HepG2 (cell line): ENCODE results near the gene UBE2R2. TPM values are rescaled to one million over a fixed set of nuclear protein-coding genes. Genes with fewer than 3 reads are reported as not detected.

Source experiments
- ATAC-seq: fragments of 200-7000 bp; cut with Tn5 transposase; 3 replicates; pipeline ENCODE4 v1.9.1; 2020; ENCODE audit warnings: mild to moderate bottlenecking, moderate library complexity
- BruUV-seq: library from RNA; stranded (reverse); fragments of 400-500 nt; replicated peaks from 2 replicates; lab custom pipeline; 2021; lab: Mats Ljungman, UMichigan
- CTCF ChIA-PET: fragments of 300-600 bp; formaldehyde crosslinking; extraction: SDS; loops from one replicate; lab custom pipeline; 2021; ENCODE audit warnings: low total read pairs, inconsistent platforms, low intra/inter-chr PET ratio; lab: Yijun Ruan, JAX
- POLR2A ChIA-PET: fragments of 350-600 bp; sonication (Branson Sonifier 250); formaldehyde crosslinking; loops from one replicate; lab custom pipeline; 2020; ENCODE audit warnings: antibody characterized with exemption, inconsistent platforms; lab: Yijun Ruan, JAX
- DNase-seq: peaks from one replicate; pipeline ENCODE4 v3.0.0-alpha.2; 2015; ENCODE audit warnings: low spot score
- FAIRE-seq: peaks from 3 replicates; lab custom pipeline; 2011; peaks lifted over from hg19 to GRCh38; lab: Jason Lieb, UNC
- H2AFZ ChIP-seq: one replicate; pipeline ENCODE4 v1.6.1; 2011; ENCODE audit warnings: low read length, inconsistent platforms
- H3K27ac ChIP-seq: fragments of 300-600 bp; 3 replicates; pipeline ENCODE4 v1.8.0; 2011; ENCODE audit warnings: mixed run types, mild to moderate bottlenecking, mixed read lengths, low read length, inconsistent platforms; ENCODE audit not compliant: insufficient read depth; ENCODE audit errors: extremely low read length
- H3K27me3 ChIP-seq, 2 experiments: fragments of 200-600 bp in 1 of 2; 2 replicates in 1 of 2; 3 replicates in 1 of 2; pipeline versions ENCODE4 v1.6.0 to v1.8.0; 2011; ENCODE audit warnings: low read length in 2 of 2, mild to moderate bottlenecking in 2 of 2, moderate library complexity in 2 of 2, inconsistent platforms in 1 of 2; ENCODE audit not compliant: insufficient read depth in 2 of 2, control insufficient read depth in 1 of 2
- H3K36me3 ChIP-seq, 2 experiments: fragments of 200-600 bp in 1 of 2; replicated peaks in 1 of 2; 2 replicates in 1 of 2; 3 replicates in 1 of 2; pipeline versions ENCODE4 v1.5.1 to v1.8.0; 2011; ENCODE audit warnings: low read length in 2 of 2, inconsistent platforms in 1 of 2; ENCODE audit not compliant: insufficient read depth in 2 of 2, control insufficient read depth in 1 of 2
- H3K4me1 ChIP-seq: 2 replicates; pipeline ENCODE4 v1.5.1; 2012; ENCODE audit warnings: low read length, inconsistent platforms; ENCODE audit not compliant: insufficient read depth
- H3K4me2 ChIP-seq: 2 replicates; pipeline ENCODE4 v1.6.0; 2011; ENCODE audit warnings: low read depth, low read length, inconsistent platforms
- H3K4me3 ChIP-seq, 3 experiments: fragments of 200-600 bp in 1 of 3; sonication (generic), shearing (Covaris generic) in 1 of 3; replicated peaks in 1 of 3; 2 replicates each; pipeline ENCODE4 v1.5.1; 2011 to 2016; ENCODE audit warnings: low read length in 3 of 3, inconsistent platforms in 2 of 3, low read depth in 2 of 3, mild to moderate bottlenecking in 2 of 3, control low read depth in 1 of 3, mixed read lengths in 1 of 3; ENCODE audit not compliant: insufficient read depth in 1 of 3
- H3K79me2 ChIP-seq: one replicate; pipeline ENCODE4 v1.6.1; 2011; ENCODE audit warnings: low read length, inconsistent platforms; ENCODE audit not compliant: insufficient read depth
- H3K9ac ChIP-seq: 2 replicates; pipeline ENCODE4 v1.6.0; 2011; ENCODE audit warnings: mild to moderate bottlenecking, low read depth, low read length, inconsistent platforms; ENCODE audit not compliant: insufficient read depth
- H3K9me3 ChIP-seq: 2 replicates; pipeline ENCODE4 v1.5.1; 2012; ENCODE audit warnings: mild to moderate bottlenecking, low read length
- H4K20me1 ChIP-seq: 2 replicates; pipeline ENCODE4 v1.6.0; 2011; ENCODE audit warnings: inconsistent platforms, mild to moderate bottlenecking, low read length, moderate library complexity; ENCODE audit not compliant: insufficient read depth
- ATF5 ChIP-seq: sonication (generic); formaldehyde crosslinking; IDR thresholded peaks from 2 replicates; pipeline ENCODE4 v1.4.0; 2020; ENCODE audit warnings: mild to moderate bottlenecking, low read depth, missing genetic modification reagents
- CC2D1A ChIP-seq: sonication (generic); formaldehyde crosslinking; IDR thresholded peaks from 2 replicates; pipeline ENCODE4 v1.8.1; 2023; ENCODE audit warnings: mild to moderate bottlenecking, missing genetic modification reagents
- CEBPG ChIP-seq: IDR thresholded peaks from 2 replicates; pipeline ENCODE4 v1.6.1; 2016
- DMAP1 ChIP-seq: IDR thresholded peaks from 2 replicates; pipeline ENCODE4 v1.6.1; 2016
- FOXA3 ChIP-seq: IDR thresholded peaks from 2 replicates; pipeline ENCODE4 v1.6.1; 2016; ENCODE audit warnings: missing genetic modification reagents, missing compliant biosample characterization
- HNF4A ChIP-seq: sonication (generic); formaldehyde crosslinking; IDR thresholded peaks from 2 replicates; pipeline ENCODE4 v1.4.0; 2020; ENCODE audit warnings: missing genetic modification reagents
- IKZF4 ChIP-seq: sonication (generic); formaldehyde crosslinking; IDR thresholded peaks from 2 replicates; pipeline ENCODE4 v1.5.1; 2020; ENCODE audit warnings: borderline replicate concordance, mild to moderate bottlenecking, low read depth, missing genetic modification reagents; ENCODE audit errors: not compliant biosample characterization
- MAFK ChIP-seq, 2 experiments: IDR thresholded peaks in 1 of 2; conservative IDR thresholded peaks in 1 of 2; 2 replicates each; pipeline ENCODE4 v1.6.1; 2011; ENCODE audit warnings: improper control_type of control experiment in 2 of 2, low read length in 2 of 2
- NBN ChIP-seq: fragments of 450-650 bp; conservative IDR thresholded peaks from 2 replicates; pipeline ENCODE4 v1.6.1; 2017
- NFKBIZ ChIP-seq: IDR thresholded peaks from 2 replicates; pipeline ENCODE4 v1.6.1; 2018; ENCODE audit warnings: missing genetic modification reagents, missing compliant biosample characterization
- POGZ ChIP-seq: sonication (generic); formaldehyde crosslinking; IDR thresholded peaks from 2 replicates; pipeline ENCODE4 v1.4.0; 2020; ENCODE audit warnings: mild to moderate bottlenecking, missing genetic modification reagents
- SIN3B ChIP-seq: fragments of 150-350 bp; IDR thresholded peaks from 2 replicates; pipeline ENCODE4 v1.6.1; 2014; ENCODE audit warnings: low read length
- ZFP90 ChIP-seq: sonication (generic); formaldehyde crosslinking; IDR thresholded peaks from 2 replicates; pipeline ENCODE4 v1.8.0; 2022; ENCODE audit warnings: missing genetic modification reagents, mild to moderate bottlenecking, inconsistent platforms, borderline replicate concordance
- ZNF280B ChIP-seq: sonication (generic); formaldehyde crosslinking; IDR thresholded peaks from 2 replicates; pipeline ENCODE4 v1.5.0; 2020; ENCODE audit warnings: missing genetic modification reagents, mild to moderate bottlenecking, borderline replicate concordance
- ZNF547 ChIP-seq: sonication (generic); formaldehyde crosslinking; IDR thresholded peaks from 2 replicates; pipeline ENCODE4 v1.5.1; 2020; ENCODE audit warnings: mild to moderate bottlenecking, missing genetic modification reagents
- whole genome bisulfite sequencing: methylation state at CpG from one replicate; pipeline ENCODE4 v1.1.6; 2017; ENCODE audit warnings: low lambda C conversion rate; 5-methylcytosine and 5-hydroxymethylcytosine counted together
- in situ Hi-C: cut with HindIII; loops from 2 replicates; pipeline ENCODE4 v1.10.0; 2017; ENCODE audit warnings: low pct_unique_long_range_greater_than_20kb; ENCODE audit not compliant: extremely low pct_ligation_motif_present
- intact Hi-C: fragments of 100-400 bp; cut with micrococcal nuclease; formaldehyde crosslinking; loops from one replicate; pipeline ENCODE4 v1.10.0; 2022; ENCODE audit not compliant: unreplicated experiment
- polyA plus RNA-seq, 8 experiments: library from polyadenylated mRNA; depleted of rRNA in 3 of 8; stranded (reverse) in 7 of 8; unstranded in 1 of 8; fragments of >200 nt; fragmentation: Illumina TruSeq in 4 of 8; extraction: Trizol in 4 of 8; gene quantifications; 2 replicates each; pipeline versions ENCODE4 v1.2.1 to v1.2.3, GENCODE V29; 2011 to 2016; ENCODE audit warnings: low read depth in 4 of 8, missing spikeins in 1 of 8, mixed read lengths in 1 of 8; ENCODE audit not compliant: insufficient read depth in 1 of 8
- total RNA-seq, 5 experiments: library from RNA; depleted of rRNA; stranded (reverse); fragments of >200 nt; fragmentation: Illumina TruSeq; extraction: Trizol; gene quantifications; 2 replicates each; pipeline ENCODE4 v1.2.3, GENCODE V29; 2016; ENCODE audit warnings: low read depth in 1 of 5
- TF ChIP-seq, protein P1 (sequence below): sonication (generic); formaldehyde crosslinking; IDR thresholded peaks from 2 replicates; pipeline ENCODE4 v1.5.0; 2020; ENCODE audit warnings: mild to moderate bottlenecking, missing genetic modification reagents, moderate library complexity
- TF ChIP-seq, protein P2 (sequence below): sonication (generic); formaldehyde crosslinking; IDR thresholded peaks from 2 replicates; pipeline ENCODE4 v1.4.0; 2020; ENCODE audit warnings: missing genetic modification reagents
- TF ChIP-seq, protein P3 (sequence below): sonication (generic); formaldehyde crosslinking; IDR thresholded peaks from 2 replicates; pipeline ENCODE4 v1.8.0; 2022; ENCODE audit warnings: low read depth, missing genetic modification reagents

Gene UBE2R2
- total and polyA plus RNA-seq, 2 of the 13 experiments (the other 11 are each of a cell fraction or from before 2014, with no cell fraction given) = 14.8 to 20.9 TPM

- TF ChIP-seq DMAP1 (CRISPR knock-in tag) = no peak
- no peak for TF ChIP-seq ZNF280B (CRISPR knock-in tag)
- TF ChIP-seq ATF5 (CRISPR knock-in tag) = no peak
- TF ChIP-seq HNF4A (CRISPR knock-in tag) = no peak
- no peak for TF ChIP-seq IKZF4 (CRISPR knock-in tag)
- no peak for TF ChIP-seq POGZ
These were observed 34.4 kb upstream of the UBE2R2 start (continued) for GRCh38 chr9:33782395-33783152.

DNA sequence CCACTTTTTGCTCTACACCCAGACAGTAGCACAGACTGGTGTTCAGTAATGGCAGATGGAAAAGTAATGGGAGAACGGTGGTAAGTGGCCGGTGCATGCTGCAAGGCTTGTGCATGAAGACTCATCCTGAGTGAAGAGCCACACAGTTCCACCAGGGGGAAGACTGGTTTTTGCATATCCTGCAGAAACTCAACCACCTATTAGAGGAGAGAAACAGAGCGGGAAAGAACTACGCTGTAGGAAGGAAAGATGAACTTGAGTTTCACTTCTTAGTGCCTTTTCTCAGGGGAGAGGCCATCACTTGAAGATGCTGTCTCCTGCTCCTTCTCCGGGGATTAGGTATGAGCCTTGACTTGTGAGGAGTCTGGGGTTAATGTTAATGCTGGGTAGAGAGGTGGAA is 31.0 kb upstream of the UBE2R2 start:
- CTCF ChIA-PET = interaction anchor here (1.6 kb wide), 1 partner anchor 66 kb away, joined by 10 read pairs; no protein-coding TSS in a partner anchor
- H4K20me1 ChIP-seq = no peaks in the 10 kb centered on the region
- H3K36me3 ChIP-seq = no peaks in the 10 kb centered on the region
- in situ Hi-C loops = no loop called here
- H3K9ac ChIP-seq = no peak overlapping the region
- intact Hi-C loops = loop anchor here (1.0 kb wide), 1 partner anchor 66 kb away; no protein-coding TSS in a partner anchor
- FAIRE-seq (peak; percentile 92), ATAC-seq (peak; percentile 100), DNase-seq (peak; percentile 60)
- H3K79me2 ChIP-seq = no peaks in the 10 kb centered on the region
- H3K27ac ChIP-seq = no peak overlapping the region
- H3K4me2 ChIP-seq = peak overlapping the region; percentile 64
- no peaks in the 10 kb centered on the region for H3K9me3 ChIP-seq
- POLR2A ChIA-PET = no interaction called here
- 3% methylated on average over 5 of the region's 5 CpGs for WGBS
- H3K4me3 ChIP-seq = no peak overlapping the region; a peak in 1 of 6 replicates
- BruUV-seq = no TSS peak
- peak overlapping the region; percentile 25 for H2AFZ ChIP-seq
- H3K27me3 ChIP-seq = peaks cover 0 to 8% of the 10 kb centered on the region in 2 experiments; a peak in 1 of 5 replicates
- H3K4me1 ChIP-seq = peaks cover 10% of the 10 kb centered on the region
- TF ChIP-seq CC2D1A = no peak
- TF ChIP-seq FOXA3 (CRISPR knock-in tag) = no peak
- TF ChIP-seq, protein P1, sequence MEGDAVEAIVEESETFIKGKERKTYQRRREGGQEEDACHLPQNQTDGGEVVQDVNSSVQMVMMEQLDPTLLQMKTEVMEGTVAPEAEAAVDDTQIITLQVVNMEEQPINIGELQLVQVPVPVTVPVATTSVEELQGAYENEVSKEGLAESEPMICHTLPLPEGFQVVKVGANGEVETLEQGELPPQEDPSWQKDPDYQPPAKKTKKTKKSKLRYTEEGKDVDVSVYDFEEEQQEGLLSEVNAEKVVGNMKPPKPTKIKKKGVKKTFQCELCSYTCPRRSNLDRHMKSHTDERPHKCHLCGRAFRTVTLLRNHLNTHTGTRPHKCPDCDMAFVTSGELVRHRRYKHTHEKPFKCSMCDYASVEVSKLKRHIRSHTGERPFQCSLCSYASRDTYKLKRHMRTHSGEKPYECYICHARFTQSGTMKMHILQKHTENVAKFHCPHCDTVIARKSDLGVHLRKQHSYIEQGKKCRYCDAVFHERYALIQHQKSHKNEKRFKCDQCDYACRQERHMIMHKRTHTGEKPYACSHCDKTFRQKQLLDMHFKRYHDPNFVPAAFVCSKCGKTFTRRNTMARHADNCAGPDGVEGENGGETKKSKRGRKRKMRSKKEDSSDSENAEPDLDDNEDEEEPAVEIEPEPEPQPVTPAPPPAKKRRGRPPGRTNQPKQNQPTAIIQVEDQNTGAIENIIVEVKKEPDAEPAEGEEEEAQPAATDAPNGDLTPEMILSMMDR (CRISPR knock-in tag) = peak; percentile 79
- no peak for TF ChIP-seq NFKBIZ
- no peak for TF ChIP-seq NBN
- peak; percentile 72 to 90 for TF ChIP-seq MAFK (conservative IDR thresholded peaks at IDR 0.05 in 1 of 2, IDR thresholded peaks at IDR 0.05 in 1 of 2; ENCODE audit: low read length in 2 of 2)
- TF ChIP-seq SIN3B = no peak
- TF ChIP-seq, protein P2, sequence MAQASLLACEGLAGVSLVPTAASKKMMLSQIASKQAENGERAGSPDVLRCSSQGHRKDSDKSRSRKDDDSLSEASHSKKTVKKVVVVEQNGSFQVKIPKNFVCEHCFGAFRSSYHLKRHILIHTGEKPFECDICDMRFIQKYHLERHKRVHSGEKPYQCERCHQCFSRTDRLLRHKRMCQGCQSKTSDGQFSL = no peak
- no peak for TF ChIP-seq ZNF547 (CRISPR knock-in tag)
- TF ChIP-seq, protein P3, sequence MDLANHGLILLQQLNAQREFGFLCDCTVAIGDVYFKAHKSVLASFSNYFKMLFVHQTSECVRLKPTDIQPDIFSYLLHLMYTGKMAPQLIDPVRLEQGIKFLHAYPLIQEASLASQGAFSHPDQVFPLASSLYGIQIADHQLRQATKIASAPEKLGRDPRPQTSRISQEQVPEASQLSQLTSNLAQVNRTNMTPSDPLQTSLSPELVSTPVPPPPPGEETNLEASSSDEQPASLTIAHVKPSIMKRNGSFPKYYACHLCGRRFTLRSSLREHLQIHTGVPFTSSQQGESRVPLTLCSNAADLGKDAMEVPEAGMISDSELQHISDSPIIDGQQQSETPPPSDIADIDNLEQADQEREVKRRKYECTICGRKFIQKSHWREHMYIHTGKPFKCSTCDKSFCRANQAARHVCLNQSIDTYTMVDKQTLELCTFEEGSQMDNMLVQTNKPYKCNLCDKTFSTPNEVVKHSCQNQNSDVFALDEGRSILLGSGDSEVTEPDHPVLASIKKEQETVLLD (CRISPR knock-in tag) = no peak
- TF ChIP-seq CEBPG (CRISPR knock-in tag) = no peak
- TF ChIP-seq ZFP90 (CRISPR knock-in tag) = no peak
